Thoracic aorta (tissue), 2 donors: Measurements from ENCODE around the gene UQCC2. TPM values are rescaled to one million over a fixed set of nuclear protein-coding genes. Genes with fewer than 3 reads are reported as not detected.

Source experiments
- ATAC-seq: fragments of 150-250 bp; one replicate; pipeline ENCODE4 v1.8.0; 2017; ENCODE audit warnings: low read depth; ENCODE audit not compliant: insufficient number of reproducible peaks, low FRiP score
- DNase-seq: peaks from one replicate; pipeline ENCODE4 v3.0.0-alpha.2; 2020; ENCODE audit warnings: low spot score
- H3K27ac ChIP-seq, 2 donors: fragments of 200-600 bp; sonication (generic); 1 replicate in 1 of 2; 2 replicates in 1 of 2; pipeline ENCODE4 v1.5.1; 2016; ENCODE audit warnings: mild to moderate bottlenecking in 2 of 2, moderate library complexity in 2 of 2
- H3K27me3 ChIP-seq: fragments of 200-600 bp; sonication (generic); replicated peaks from 2 replicates; pipeline ENCODE4 v1.6.0; 2016; ENCODE audit warnings: mild to moderate bottlenecking; ENCODE audit not compliant: insufficient read depth
- H3K36me3 ChIP-seq: fragments of 200-600 bp; sonication (generic); one replicate; pipeline ENCODE4 v1.5.1; 2016
- H3K4me1 ChIP-seq, 2 donors: fragments of 200-600 bp; sonication (generic); 1 replicate in 1 of 2; 2 replicates in 1 of 2; pipeline versions ENCODE4 v1.5.1 to v1.6.0; 2016; ENCODE audit warnings: low read depth in 2 of 2, mild to moderate bottlenecking in 1 of 2; ENCODE audit not compliant: control insufficient read depth in 1 of 2
- H3K4me3 ChIP-seq: fragments of 200-600 bp; sonication (generic); 2 replicates; pipeline ENCODE4 v1.5.1; 2016; ENCODE audit warnings: mild to moderate bottlenecking
- H3K9me3 ChIP-seq: fragments of 200-600 bp; sonication (generic); 2 replicates; pipeline ENCODE4 v1.5.1; 2016
- total RNA-seq, 2 donors: library from RNA; depleted of rRNA; stranded (reverse); fragments of >200 nt; gene quantifications; one replicate each; pipeline versions ENCODE4 v1.1.0 to v1.2.3, GENCODE V29; 2016
- TF ChIP-seq, protein P1 (sequence below): fragments of 200-600 bp; sonication (generic); IDR thresholded peaks from one replicate; pipeline ENCODE4 v1.5.1; 2019; ENCODE audit warnings: antibody characterized with exemption

The UQCC2 gene
- total RNA-seq, 2 donors from 2014 or later = 15.0 to 39.8 TPM

DNA sequence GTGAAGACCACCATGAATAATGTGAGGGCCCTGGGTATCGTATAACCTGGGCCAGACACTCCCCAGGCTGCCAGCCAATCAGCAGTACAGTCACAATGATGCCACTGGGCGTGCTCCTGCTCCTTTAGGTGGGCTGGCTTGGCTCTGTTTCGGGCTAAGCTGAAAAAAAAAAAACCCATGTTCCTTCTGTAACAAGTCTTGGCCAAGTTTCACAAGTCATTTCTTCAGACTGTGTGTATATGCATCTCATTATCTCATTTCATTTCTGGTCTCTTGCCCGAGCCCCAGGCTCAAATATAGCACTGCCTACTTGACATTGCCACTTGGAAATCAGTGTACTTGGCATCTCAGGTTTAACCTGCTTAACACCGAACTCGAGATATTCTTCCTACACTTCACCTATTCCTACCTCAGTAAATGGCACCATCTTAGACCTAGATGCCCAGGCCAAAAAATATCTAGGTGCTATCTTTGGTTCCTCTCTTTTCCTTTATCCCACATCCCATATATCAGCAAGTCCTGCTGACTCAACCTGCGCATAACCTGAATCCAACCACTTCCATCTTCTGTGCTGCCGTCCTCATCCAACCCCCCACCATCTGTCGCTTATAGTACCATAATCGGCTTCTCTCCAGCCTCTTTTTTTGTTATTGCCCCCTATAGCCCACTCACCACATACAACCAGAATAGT is 1.8 kb downstream of the UQCC2 start:
- TF ChIP-seq, protein P1, sequence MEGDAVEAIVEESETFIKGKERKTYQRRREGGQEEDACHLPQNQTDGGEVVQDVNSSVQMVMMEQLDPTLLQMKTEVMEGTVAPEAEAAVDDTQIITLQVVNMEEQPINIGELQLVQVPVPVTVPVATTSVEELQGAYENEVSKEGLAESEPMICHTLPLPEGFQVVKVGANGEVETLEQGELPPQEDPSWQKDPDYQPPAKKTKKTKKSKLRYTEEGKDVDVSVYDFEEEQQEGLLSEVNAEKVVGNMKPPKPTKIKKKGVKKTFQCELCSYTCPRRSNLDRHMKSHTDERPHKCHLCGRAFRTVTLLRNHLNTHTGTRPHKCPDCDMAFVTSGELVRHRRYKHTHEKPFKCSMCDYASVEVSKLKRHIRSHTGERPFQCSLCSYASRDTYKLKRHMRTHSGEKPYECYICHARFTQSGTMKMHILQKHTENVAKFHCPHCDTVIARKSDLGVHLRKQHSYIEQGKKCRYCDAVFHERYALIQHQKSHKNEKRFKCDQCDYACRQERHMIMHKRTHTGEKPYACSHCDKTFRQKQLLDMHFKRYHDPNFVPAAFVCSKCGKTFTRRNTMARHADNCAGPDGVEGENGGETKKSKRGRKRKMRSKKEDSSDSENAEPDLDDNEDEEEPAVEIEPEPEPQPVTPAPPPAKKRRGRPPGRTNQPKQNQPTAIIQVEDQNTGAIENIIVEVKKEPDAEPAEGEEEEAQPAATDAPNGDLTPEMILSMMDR = no peak
- ATAC-seq = no peak
- H3K27ac ChIP-seq = no peak overlapping the region

DNA sequence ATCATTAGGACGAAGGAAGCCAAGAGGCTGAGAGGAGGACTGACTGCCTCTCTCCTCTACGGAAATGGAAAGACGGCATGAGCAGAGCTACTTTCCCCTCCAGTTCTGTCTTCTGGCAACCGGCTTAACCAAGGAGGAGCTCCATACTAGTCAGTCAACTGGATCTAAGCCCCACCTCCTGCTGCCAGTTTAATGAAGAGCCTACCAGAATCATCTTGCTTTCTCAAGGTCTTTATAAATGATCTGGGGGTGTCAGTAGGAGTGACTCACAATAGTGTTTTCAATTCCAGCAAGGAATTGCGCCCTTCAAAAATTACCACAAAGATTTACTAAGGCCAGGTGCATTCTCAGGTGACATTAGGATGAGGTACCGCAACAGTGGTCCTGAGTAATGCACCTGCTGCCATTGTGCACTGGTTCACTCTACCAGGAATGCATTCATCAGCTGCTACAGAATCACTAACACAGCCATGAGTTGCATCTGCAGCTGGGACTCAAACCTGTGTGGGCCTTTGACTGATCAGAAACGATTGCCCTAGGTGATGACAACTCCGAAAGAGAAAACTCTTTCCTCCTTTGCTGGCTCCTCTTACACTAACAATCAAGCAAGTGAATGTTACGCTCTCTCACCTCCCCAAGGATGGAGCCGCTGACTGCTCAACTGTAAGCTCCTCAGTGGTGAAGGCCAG is 2.8 kb downstream of the UQCC2 start:
- DNase-seq = no peak
- no peaks in the 10 kb centered on the region for H3K9me3 ChIP-seq
- no peaks in the 10 kb centered on the region for H3K36me3 ChIP-seq
- no peak overlapping the region for H3K4me3 ChIP-seq
- ATAC-seq = no peak
- H3K27ac ChIP-seq = no peak overlapping the region
- TF ChIP-seq, protein P1 = no peak
- H3K4me1 ChIP-seq = peaks cover 7 to 13% of the 10 kb centered on the region in 2 donors
- H3K27me3 ChIP-seq = no peaks in the 10 kb centered on the region

More for the DNA sequence above, 1.8 kb downstream of the UQCC2 start:
- Histone ChIP-seq H3K27me3 (no peaks in the 10 kb centered on the region), H3K4me1 (peaks cover 7 to 13% of the 10 kb centered on the region in 2 donors), H3K36me3 (no peaks in the 10 kb centered on the region), H3K4me3 (no peak overlapping the region), H3K9me3 (no peaks in the 10 kb centered on the region)
- DNase-seq = no peak

DNA sequence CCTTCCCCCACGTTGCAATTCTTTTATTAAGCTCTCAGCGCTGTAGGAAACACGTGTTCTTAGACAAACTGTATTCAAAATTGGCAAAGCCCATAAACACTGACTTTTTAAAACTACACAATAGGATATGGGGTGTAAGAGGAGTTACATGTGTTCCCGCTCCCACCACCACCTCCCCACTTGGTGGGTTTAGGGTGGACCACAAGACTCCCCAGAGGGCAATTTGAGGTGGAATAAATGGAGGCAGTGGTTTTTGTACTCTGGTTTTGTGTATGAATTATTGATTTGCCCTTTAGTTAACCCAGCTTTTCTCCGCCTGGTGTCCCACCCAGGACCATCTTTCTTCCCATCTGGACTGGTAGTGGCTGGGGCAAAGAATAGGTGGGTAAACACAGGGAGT is 3.7 kb downstream of the UQCC2 start:
- Histone ChIP-seq H3K36me3 (no peaks in the 10 kb centered on the region), H3K27me3 (no peaks in the 10 kb centered on the region), H3K4me3 (no peak overlapping the region), H3K27ac (no peak overlapping the region), H3K4me1 (peaks cover 7 to 13% of the 10 kb centered on the region in 2 donors), H3K9me3 (no peaks in the 10 kb centered on the region)
- TF ChIP-seq, protein P1 = no peak
- no peak for ATAC-seq
- no peak for DNase-seq

DNA sequence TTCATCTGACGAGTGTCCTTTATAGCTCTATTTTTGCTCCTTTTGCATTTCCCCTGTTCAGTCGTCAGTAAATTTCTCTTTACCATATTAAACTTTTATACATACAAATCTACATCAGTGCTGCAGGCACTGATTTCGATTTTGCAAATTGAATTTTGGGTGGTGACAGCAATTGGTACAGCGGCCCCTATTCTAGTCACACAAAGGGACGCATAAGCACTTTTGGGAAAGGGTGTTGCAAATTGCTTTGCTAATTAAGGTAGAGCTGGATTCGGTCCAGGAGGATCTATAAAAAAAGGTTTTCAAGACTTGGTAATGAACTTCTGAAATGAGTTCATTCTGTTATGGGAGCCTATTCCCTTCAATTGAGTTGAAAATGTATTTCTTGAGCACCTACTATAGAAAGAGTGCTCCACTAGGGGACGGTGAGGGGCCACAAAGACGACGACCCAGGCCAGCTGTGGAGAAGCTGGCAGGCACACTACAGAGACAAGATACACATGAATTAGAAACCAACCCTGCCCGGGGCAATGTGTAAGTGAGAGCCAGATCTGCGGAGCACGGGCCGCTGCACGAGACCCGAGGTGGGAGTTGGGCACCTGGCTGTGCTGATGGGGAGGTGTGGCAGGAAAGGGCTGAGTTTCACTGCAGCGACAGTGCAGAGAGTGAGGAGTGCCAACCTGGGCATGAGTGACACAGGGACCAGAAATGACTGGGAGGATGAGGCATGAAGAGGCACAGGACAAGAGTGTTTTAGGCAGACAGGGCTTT is 5.4 kb downstream of the UQCC2 start:
- no peak for ATAC-seq
- H3K4me3 ChIP-seq = no peak overlapping the region
- H3K36me3 ChIP-seq = no peaks in the 10 kb centered on the region
- H3K27ac ChIP-seq = no peak overlapping the region
- no peaks in the 10 kb centered on the region for H3K27me3 ChIP-seq
- peaks cover 4 to 9% of the 10 kb centered on the region in 2 donors for H3K4me1 ChIP-seq
- no peaks in the 10 kb centered on the region for H3K9me3 ChIP-seq
- DNase-seq = no peak
- TF ChIP-seq, protein P1 = no peak
